ENCODE results near the gene CDK8. TPM values are rescaled to one million over a fixed set of nuclear protein-coding genes. Genes with fewer than 3 reads are reported as not detected.

Gene CDK8
- total RNA-seq, 1 experiment from 2014 or later = 35.1 TPM

DNA sequence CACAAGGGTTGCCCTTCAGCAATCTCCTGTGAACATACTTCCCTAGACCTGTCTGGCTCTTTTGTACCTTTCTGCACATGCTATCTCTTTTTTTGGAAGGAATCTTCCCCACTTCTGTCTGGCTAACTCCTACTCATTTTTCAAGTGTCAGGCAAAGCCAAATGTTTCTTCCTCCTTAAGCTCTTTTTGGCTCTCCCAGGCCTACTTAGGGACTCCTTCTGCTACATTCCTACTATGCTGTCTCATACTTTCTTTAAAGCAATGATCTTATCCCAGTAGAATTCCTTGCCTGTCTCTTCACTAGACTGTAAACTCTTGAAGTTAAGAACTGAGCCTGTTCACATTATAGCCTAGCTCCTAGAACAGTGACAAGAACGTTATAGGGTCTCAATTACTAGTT is 188.6 kb downstream of the CDK8 start:
- Histone ChIP-seq H3K36me3 (ENCODE audit: control insufficient read depth, insufficient read depth, low read length) (no peaks in the 10 kb centered on the region), H3K9me3 (peaks cover 12% of the 10 kb centered on the region), H3K4me1 (no peaks in the 10 kb centered on the region), H3K27me3 (replicated peaks; ENCODE audit: control insufficient read depth, insufficient read depth, low read length) (no peaks in the 10 kb centered on the region), H3K4me3 (ENCODE audit: low read depth, low read length) (no peak overlapping the region)
- Mint-ChIP-seq H3K4me3 (ENCODE audit: unreplicated experiment) (no peak overlapping the region), H3K36me3 (ENCODE audit: insufficient read depth, unreplicated experiment) (no peaks in the 10 kb centered on the region), H3K27me3 (ENCODE audit: insufficient read depth, unreplicated experiment) (no peaks in the 10 kb centered on the region), H3K27ac (ENCODE audit: unreplicated experiment) (no peak overlapping the region), H3K4me1 (ENCODE audit: low read depth, unreplicated experiment) (no peaks in the 10 kb centered on the region), H3K9me3 (ENCODE audit: unreplicated experiment) (no peaks in the 10 kb centered on the region)
- intact Hi-C loops (cut with micrococcal nuclease; ENCODE audit: unreplicated experiment) = no loop called here
- TF ChIP-seq, protein P1, sequence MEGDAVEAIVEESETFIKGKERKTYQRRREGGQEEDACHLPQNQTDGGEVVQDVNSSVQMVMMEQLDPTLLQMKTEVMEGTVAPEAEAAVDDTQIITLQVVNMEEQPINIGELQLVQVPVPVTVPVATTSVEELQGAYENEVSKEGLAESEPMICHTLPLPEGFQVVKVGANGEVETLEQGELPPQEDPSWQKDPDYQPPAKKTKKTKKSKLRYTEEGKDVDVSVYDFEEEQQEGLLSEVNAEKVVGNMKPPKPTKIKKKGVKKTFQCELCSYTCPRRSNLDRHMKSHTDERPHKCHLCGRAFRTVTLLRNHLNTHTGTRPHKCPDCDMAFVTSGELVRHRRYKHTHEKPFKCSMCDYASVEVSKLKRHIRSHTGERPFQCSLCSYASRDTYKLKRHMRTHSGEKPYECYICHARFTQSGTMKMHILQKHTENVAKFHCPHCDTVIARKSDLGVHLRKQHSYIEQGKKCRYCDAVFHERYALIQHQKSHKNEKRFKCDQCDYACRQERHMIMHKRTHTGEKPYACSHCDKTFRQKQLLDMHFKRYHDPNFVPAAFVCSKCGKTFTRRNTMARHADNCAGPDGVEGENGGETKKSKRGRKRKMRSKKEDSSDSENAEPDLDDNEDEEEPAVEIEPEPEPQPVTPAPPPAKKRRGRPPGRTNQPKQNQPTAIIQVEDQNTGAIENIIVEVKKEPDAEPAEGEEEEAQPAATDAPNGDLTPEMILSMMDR (IDR thresholded peaks at IDR 0.05; ENCODE audit: insufficient read depth in 1 of 2, low read depth in 1 of 2, low read length in 1 of 2, severe bottlenecking in 1 of 2, unreplicated experiment in 1 of 2) = no peak
- no TSS peak for BruUV-seq (replicated peaks)
- no peak for DNase-seq
- POLR2A ChIA-PET = no interaction called here
- CTCF ChIA-PET = no interaction called here

DNA sequence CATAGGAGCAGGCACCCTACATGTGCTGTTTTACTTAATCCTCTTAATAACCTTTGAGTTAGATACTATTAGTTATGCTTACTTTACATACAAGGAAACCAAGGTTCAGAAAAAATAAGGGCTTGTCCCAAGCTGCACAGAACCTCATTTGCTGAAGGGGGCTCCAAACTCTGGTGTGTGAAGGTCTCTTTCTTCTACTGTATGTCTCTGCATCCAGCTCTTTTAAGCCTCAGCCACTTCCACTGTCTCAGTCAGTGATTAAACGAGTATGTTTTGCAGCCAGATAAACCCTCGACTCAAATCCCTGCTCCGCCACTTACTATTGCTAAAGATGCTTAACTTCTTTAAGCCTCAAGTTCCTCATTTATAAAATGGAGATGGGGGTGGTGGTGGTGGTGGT is 191.2 kb downstream of the CDK8 start:
- TF ChIP-seq, protein P1 (IDR thresholded peaks at IDR 0.05; ENCODE audit: insufficient read depth in 1 of 2, low read depth in 1 of 2, low read length in 1 of 2, severe bottlenecking in 1 of 2, unreplicated experiment in 1 of 2) = no peak
- Histone ChIP-seq H3K4me3 (ENCODE audit: low read depth, low read length) (no peak overlapping the region), H3K36me3 (ENCODE audit: control insufficient read depth, insufficient read depth, low read length) (no peaks in the 10 kb centered on the region), H3K4me1 (no peaks in the 10 kb centered on the region), H3K9me3 (no peaks in the 10 kb centered on the region), H3K27me3 (replicated peaks; ENCODE audit: control insufficient read depth, insufficient read depth, low read length) (no peaks in the 10 kb centered on the region)
- Mint-ChIP-seq H3K27me3 (ENCODE audit: insufficient read depth, unreplicated experiment) (no peaks in the 10 kb centered on the region), H3K9me3 (ENCODE audit: unreplicated experiment) (no peaks in the 10 kb centered on the region), H3K36me3 (ENCODE audit: insufficient read depth, unreplicated experiment) (no peaks in the 10 kb centered on the region), H3K27ac (ENCODE audit: unreplicated experiment) (no peak overlapping the region), H3K4me3 (ENCODE audit: unreplicated experiment) (no peak overlapping the region), H3K4me1 (ENCODE audit: low read depth, unreplicated experiment) (no peaks in the 10 kb centered on the region)
- ChIA-PET CTCF (interaction anchor here (0.8 kb wide), 1 partner anchor 51 kb away, joined by 3 read pairs; no protein-coding TSS in a partner anchor), POLR2A (no interaction called here)
- no peak for DNase-seq
- intact Hi-C loops (cut with micrococcal nuclease; ENCODE audit: unreplicated experiment) = loop anchor here (5.0 kb wide), 1 partner anchor 68 kb away; no protein-coding TSS in a partner anchor
- BruUV-seq (replicated peaks) = no TSS peak

DNA sequence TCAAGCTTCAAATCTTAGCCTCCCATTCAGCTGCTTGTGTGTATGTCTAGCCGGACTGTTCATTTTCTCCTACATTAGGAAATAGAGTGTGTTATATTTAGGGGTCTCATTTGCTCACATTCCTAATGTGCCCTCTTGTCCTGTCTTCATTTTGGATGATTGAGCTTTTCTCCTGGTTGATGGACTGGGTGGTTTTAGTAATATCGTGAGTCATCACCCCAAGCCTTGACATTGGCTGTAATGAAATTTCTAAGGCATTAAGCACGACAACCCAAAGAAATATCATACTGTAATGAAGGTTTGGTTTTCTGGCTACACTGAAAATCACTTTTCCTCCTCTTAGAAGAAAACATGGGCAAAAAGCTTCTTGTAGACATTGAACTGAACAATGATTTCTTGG is 192.8 kb downstream of the CDK8 start:
- CTCF ChIA-PET = no interaction called here
- no peaks in the 10 kb centered on the region for H3K4me1 Mint-ChIP-seq (ENCODE audit: low read depth, unreplicated experiment)

More for the DNA sequence above, 192.8 kb downstream of the CDK8 start:
- BruUV-seq (replicated peaks) = no TSS peak
- H3K27me3 Mint-ChIP-seq (ENCODE audit: insufficient read depth, unreplicated experiment) = peaks cover 5% of the 10 kb centered on the region
- POLR2A ChIA-PET = no interaction called here
- H3K4me1 ChIP-seq = no peaks in the 10 kb centered on the region
- TF ChIP-seq, protein P1 (IDR thresholded peaks at IDR 0.05; ENCODE audit: insufficient read depth in 1 of 2, low read depth in 1 of 2, low read length in 1 of 2, severe bottlenecking in 1 of 2, unreplicated experiment in 1 of 2) = no peak
- no peaks in the 10 kb centered on the region for H3K27me3 ChIP-seq (replicated peaks; ENCODE audit: control insufficient read depth, insufficient read depth, low read length)
- H3K4me3 Mint-ChIP-seq (ENCODE audit: unreplicated experiment) = no peak overlapping the region
- H3K9me3 ChIP-seq = no peaks in the 10 kb centered on the region
- no peak overlapping the region for H3K4me3 ChIP-seq (ENCODE audit: low read depth, low read length)
- no peak for DNase-seq
- no peaks in the 10 kb centered on the region for H3K9me3 Mint-ChIP-seq (ENCODE audit: unreplicated experiment)
- no peaks in the 10 kb centered on the region for H3K36me3 ChIP-seq (ENCODE audit: control insufficient read depth, insufficient read depth, low read length)
- H3K36me3 Mint-ChIP-seq (ENCODE audit: insufficient read depth, unreplicated experiment) = no peaks in the 10 kb centered on the region
- intact Hi-C loops (cut with micrococcal nuclease; ENCODE audit: unreplicated experiment) = loop anchor here (5.0 kb wide), 1 partner anchor 69 kb away; no protein-coding TSS in a partner anchor
- H3K27ac Mint-ChIP-seq (ENCODE audit: unreplicated experiment) = no peak overlapping the region
